Keratinocyte (primary cell): Measurements from ENCODE around the gene GPC5. TPM values are rescaled to one million over a fixed set of nuclear protein-coding genes. Genes with fewer than 3 reads are reported as not detected.

Experiments used
- DNase-seq: peaks from one replicate; pipeline ENCODE4 v3.0.0-alpha.2; 2011; ENCODE audit warnings: low read depth, missing footprints, low spot score
- FAIRE-seq: peaks from 2 replicates; lab custom pipeline; 2011; peaks lifted over from hg19 to GRCh38; lab: Jason Lieb, UNC
- H2AFZ ChIP-seq: 2 replicates; pipeline ENCODE4 v1.6.0; 2012; ENCODE audit warnings: low read length, control low read depth, inconsistent platforms; ENCODE audit not compliant: control insufficient read depth
- H3K27ac ChIP-seq: 2 replicates; pipeline ENCODE4 v1.5.1; 2011; ENCODE audit warnings: low read length; ENCODE audit not compliant: control insufficient read depth, insufficient read depth
- H3K27me3 ChIP-seq: 3 replicates; pipeline ENCODE4 v1.6.0; 2011; ENCODE audit warnings: low read length; ENCODE audit not compliant: control insufficient read depth, insufficient read depth; ENCODE audit errors: extremely low read depth
- H3K36me3 ChIP-seq, 2 experiments: 2 replicates in 1 of 2; 3 replicates in 1 of 2; pipeline ENCODE4 v1.5.1; 2011; ENCODE audit warnings: low read length in 2 of 2, mild to moderate bottlenecking in 1 of 2; ENCODE audit not compliant: control insufficient read depth in 2 of 2, insufficient read depth in 2 of 2; ENCODE audit errors: extremely low read depth in 1 of 2
- H3K4me1 ChIP-seq: 3 replicates; pipeline ENCODE4 v1.5.1; 2011; ENCODE audit warnings: low read length; ENCODE audit not compliant: control insufficient read depth, insufficient read depth; ENCODE audit errors: extremely low read depth
- H3K4me2 ChIP-seq: 3 replicates; pipeline ENCODE4 v1.6.0; 2011; ENCODE audit warnings: low read depth, low read length; ENCODE audit not compliant: control insufficient read depth, insufficient read depth; ENCODE audit errors: extremely low read depth
- H3K4me3 ChIP-seq, 3 experiments: fragments of 200-600 bp in 1 of 3; sonication (generic) in 1 of 3; 2 replicates in 2 of 3; 3 replicates in 1 of 3; pipeline ENCODE4 v1.5.1; 2011 to 2016; ENCODE audit warnings: low read length in 3 of 3, mild to moderate bottlenecking in 3 of 3, control low read depth in 2 of 3, inconsistent platforms in 1 of 3, low read depth in 1 of 3, mixed read lengths in 1 of 3, mixed run types in 1 of 3, moderate library complexity in 1 of 3; ENCODE audit not compliant: control insufficient read depth in 2 of 3, insufficient read depth in 2 of 3; ENCODE audit errors: extremely low read depth in 1 of 3
- H3K79me2 ChIP-seq: 2 replicates; pipeline ENCODE4 v1.6.0; 2012; ENCODE audit warnings: low read length; ENCODE audit not compliant: control insufficient read depth, insufficient read depth
- H3K9ac ChIP-seq: 3 replicates; pipeline ENCODE4 v1.6.0; 2011; ENCODE audit warnings: low read length; ENCODE audit not compliant: control insufficient read depth, insufficient read depth; ENCODE audit errors: extremely low read depth
- H3K9me1 ChIP-seq: 3 replicates; pipeline ENCODE4 v1.6.0; 2011; ENCODE audit warnings: low read length; ENCODE audit not compliant: control insufficient read depth, insufficient read depth; ENCODE audit errors: extremely low read depth
- H3K9me3 ChIP-seq: 2 replicates; pipeline ENCODE4 v1.5.1; 2012; ENCODE audit warnings: low read depth, low read length; ENCODE audit not compliant: control insufficient read depth
- H4K20me1 ChIP-seq: 3 replicates; pipeline ENCODE4 v1.6.0; 2011; ENCODE audit warnings: low read length; ENCODE audit not compliant: control insufficient read depth, insufficient read depth; ENCODE audit errors: extremely low read depth
- CTCF ChIP-seq, 3 experiments: IDR thresholded peaks in 1 of 3; conservative IDR thresholded peaks in 1 of 3; optimal IDR thresholded peaks in 1 of 3; 2 replicates in 2 of 3; 3 replicates in 1 of 3; pipeline versions ENCODE3 to v1.5.1; 2011; ENCODE audit warnings: low read length in 3 of 3, mild to moderate bottlenecking in 3 of 3, moderate library complexity in 2 of 3, control low read depth in 1 of 3, inconsistent platforms in 1 of 3; ENCODE audit not compliant: insufficient read depth in 2 of 3; ENCODE audit errors: extremely low read depth in 1 of 3
- EZH2 ChIP-seq: IDR thresholded peaks from one replicate; pipeline ENCODE4 v1.6.1; 2012; ENCODE audit warnings: inconsistent platforms, mild to moderate bottlenecking, low read length, moderate library complexity
- dilution Hi-C: fragments of 300-500 bp; cut with MboI; formaldehyde crosslinking; loops from one replicate; pipeline ENCODE4 v1.7.0; 2020; ENCODE audit warnings: low sequenced_read_pairs; ENCODE audit not compliant: extremely low pct_ligation_motif_present
- polyA plus RNA-seq, 5 experiments: library from polyadenylated mRNA; depleted of rRNA in 3 of 5; stranded (reverse) in 3 of 5; stranded (forward) in 1 of 5; unstranded in 1 of 5; fragments of >200 nt; gene quantifications; 1 replicate in 1 of 5; 2 replicates in 3 of 5; 3 replicates in 1 of 5; pipeline versions ENCODE4 v1.2.1 to v1.2.3, GENCODE V29; 2011 to 2012; ENCODE audit warnings: missing spikeins in 2 of 5, low read depth in 1 of 5, low replicate concordance in 1 of 5

The GPC5 gene
- polyA plus RNA-seq, 1 donor (not counting 4 experiments of a cell fraction or from before 2014, with no cell fraction given) = 0.10 TPM

- DNase-seq (no peak), FAIRE-seq (no peak)
- no peak overlapping the region for H2AFZ ChIP-seq
- H3K9ac ChIP-seq = no peak overlapping the region
- no peak overlapping the region for H3K4me2 ChIP-seq
- H3K79me2 ChIP-seq = no peaks in the 10 kb centered on the region
- H4K20me1 ChIP-seq = no peaks in the 10 kb centered on the region
- dilution Hi-C loops = no loop called here
- H3K27ac ChIP-seq = no peak overlapping the region
- no peaks in the 10 kb centered on the region for H3K4me1 ChIP-seq
- H3K27me3 ChIP-seq = no peaks in the 10 kb centered on the region
- no peaks in the 10 kb centered on the region for H3K36me3 ChIP-seq
- H3K9me3 ChIP-seq = no peaks in the 10 kb centered on the region
- H3K9me1 ChIP-seq = no peaks in the 10 kb centered on the region
- no peak overlapping the region for H3K4me3 ChIP-seq
- TF ChIP-seq EZH2 (no peak), CTCF (optimal IDR thresholded peaks at IDR 0.05 in 1 of 3, IDR thresholded peaks at IDR 0.05 in 1 of 3, conservative IDR thresholded peaks at IDR 0.05 in 1 of 3; ENCODE audit: extremely low read depth in 1 of 3, insufficient read depth in 2 of 3, low read length in 3 of 3) (no peak)
Observed at GRCh38 chr13:92602560-92602959, 1204.1 kb downstream of the GPC5 start.

GRCh38 chr13:92609376-92609775 lies 1211.0 kb downstream of the GPC5 start:
- dilution Hi-C loops = no loop called here
- Histone ChIP-seq H4K20me1 (no peaks in the 10 kb centered on the region), H3K9me1 (no peaks in the 10 kb centered on the region), H3K4me3 (no peak overlapping the region), H3K79me2 (no peaks in the 10 kb centered on the region), H2AFZ (no peak overlapping the region), H3K36me3 (no peaks in the 10 kb centered on the region), H3K27me3 (no peaks in the 10 kb centered on the region), H3K4me1 (no peaks in the 10 kb centered on the region), H3K4me2 (no peak overlapping the region), H3K9me3 (no peaks in the 10 kb centered on the region), H3K27ac (no peak overlapping the region), H3K9ac (no peak overlapping the region)
- no peak for FAIRE-seq
- no peak for TF ChIP-seq CTCF (optimal IDR thresholded peaks at IDR 0.05 in 1 of 3, IDR thresholded peaks at IDR 0.05 in 1 of 3, conservative IDR thresholded peaks at IDR 0.05 in 1 of 3; ENCODE audit: extremely low read depth in 1 of 3, insufficient read depth in 2 of 3, low read length in 3 of 3)
- TF ChIP-seq EZH2 = no peak
- DNase-seq = no peak
